GM04504 (cell line): ENCODE measurements around the gene MBD3.
"Not testable (repeated sequence)": the region's sequence is repeated elsewhere in the genome, so short reads cannot be mapped to it uniquely, and the experiment has no call there.

Experiments used
- DNase-seq: peaks from one replicate; pipeline ENCODE4 v3.0.0-alpha.2; 2012; ENCODE audit warnings: low read depth

The MBD3 gene, protein sequence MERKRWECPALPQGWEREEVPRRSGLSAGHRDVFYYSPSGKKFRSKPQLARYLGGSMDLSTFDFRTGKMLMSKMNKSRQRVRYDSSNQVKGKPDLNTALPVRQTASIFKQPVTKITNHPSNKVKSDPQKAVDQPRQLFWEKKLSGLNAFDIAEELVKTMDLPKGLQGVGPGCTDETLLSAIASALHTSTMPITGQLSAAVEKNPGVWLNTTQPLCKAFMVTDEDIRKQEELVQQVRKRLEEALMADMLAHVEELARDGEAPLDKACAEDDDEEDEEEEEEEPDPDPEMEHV

DNA sequence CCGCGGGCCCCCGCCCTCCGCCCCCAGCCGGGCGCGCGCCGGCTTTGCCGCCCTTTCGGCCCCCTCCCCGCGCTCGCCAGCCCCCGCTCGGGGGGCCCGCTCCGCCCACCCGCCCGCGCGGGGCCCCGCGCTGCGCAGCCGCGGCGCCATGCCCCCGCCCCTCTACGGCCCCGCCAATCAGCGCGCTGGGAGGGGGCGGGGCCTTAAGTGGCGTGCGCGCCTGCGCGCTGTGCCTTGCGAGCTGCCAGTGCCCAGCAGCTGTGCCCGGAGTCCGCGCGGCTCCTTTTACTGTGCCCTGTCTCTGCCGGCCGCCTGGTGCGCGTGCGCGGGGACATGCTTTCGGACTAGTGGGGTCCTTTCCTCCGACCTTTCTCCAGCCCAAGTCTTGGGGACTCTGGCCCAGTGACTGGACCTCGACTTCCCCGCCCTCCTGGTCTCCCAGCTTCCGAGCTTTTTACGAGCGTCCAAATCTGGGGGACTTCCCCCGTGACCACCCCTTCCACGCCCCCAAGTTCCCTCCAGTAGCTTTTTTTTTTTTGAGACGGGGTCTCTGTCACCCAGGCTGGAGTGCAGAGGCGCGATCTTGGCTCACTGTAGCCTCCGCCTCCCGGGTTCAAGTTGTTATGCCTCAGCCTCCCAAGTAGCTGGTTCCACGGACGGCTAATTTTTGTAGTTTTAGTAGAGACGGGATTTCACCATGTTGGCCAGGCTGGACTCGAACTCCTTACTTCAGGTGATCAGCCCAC is at the start of gene MBD3:
MBD3 (minus strand) TSS at position 111 of the 746 bp plus-strand sequence. CDS start 234 bp downstream, outside the sequence.
- DNase-seq: peak; percentile 85

DNA sequence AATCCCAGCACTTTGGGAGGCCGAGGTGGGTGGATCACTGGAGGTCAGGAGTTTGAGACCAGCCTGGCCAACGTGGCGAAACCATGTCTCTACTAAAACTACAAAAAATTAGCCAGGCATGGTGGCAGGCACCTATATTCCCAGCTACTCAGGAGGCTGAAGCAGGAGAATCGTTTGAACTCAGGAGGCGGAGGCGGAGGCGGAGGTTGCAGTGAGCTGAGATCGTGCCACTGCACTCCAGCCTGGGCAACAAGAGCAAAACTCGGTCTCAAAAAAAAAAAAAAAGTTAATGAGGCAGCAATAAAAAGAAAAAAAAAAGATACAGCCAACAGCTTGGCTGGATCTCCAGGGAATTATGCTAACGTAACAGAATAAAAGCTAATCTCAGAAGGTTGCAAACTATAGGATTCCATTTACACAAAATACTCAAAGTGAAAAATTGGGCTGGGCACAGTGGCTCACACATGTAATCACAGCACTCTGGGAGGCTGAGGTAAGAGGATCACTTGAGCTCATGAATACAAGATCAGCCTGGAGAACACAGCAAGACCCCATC is 48.3 kb upstream of the MBD3 start:
- DNase-seq: not testable (repeated sequence)

DNA sequence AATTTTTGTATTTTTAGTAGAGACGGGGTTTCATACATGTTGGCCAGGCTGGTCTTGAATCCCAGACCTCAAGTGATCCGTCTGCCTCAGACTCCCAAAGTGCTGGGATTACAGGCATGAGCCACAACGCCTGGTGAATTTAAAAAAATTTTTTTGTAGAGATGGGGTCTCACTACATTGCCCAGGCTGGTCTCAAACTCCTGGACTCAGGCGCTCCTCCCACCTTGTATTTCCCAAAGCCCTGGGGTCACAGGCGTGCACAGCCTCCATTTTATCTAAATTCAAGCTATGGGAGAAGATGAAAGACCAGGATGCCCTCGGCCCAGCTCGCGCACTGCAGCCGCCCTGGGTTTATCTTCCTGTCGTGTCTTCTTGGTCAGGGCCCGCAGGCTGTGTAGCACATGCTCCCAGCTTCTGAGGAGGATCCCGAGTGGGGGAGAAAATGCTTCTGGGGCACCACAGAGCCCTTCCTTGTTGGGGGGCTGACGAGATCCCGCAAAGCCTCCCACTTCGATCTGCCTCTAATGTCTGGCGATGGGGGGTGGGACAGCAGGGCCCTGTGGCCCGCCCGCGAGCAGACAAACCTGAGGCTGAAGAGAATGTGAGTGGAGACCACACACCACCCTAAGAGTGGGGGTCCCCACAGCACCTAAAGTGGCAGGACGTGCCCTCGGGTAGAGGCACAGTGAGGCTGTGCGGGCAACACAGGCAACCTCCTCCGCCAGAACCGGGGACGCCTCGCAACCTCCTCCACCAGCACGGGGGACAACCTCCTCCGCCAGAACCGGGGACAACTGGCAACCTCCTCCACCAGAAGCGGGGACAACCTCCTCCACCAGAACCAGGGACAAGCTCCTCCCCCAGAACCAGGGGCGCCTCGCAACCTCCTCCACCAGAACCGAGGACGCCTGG is 43.9 kb upstream of the MBD3 start:
- DNase-seq: no peak

DNA sequence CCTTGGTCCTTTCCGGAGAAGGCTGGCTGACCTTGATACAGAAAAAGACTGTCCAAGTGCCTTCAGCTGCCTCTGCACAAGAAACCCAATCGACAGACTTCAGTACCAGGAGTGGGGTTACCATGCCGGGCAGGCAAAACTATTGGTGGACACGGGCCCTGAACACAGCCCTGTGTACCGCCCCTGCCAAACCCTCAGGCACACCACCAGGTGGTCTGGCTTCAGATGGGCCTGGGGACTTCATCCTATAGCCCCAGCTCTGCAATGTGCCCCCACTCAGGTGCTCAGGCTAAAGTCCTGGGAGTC is 42.2 kb upstream of the MBD3 start:
- no peak for DNase-seq

DNA sequence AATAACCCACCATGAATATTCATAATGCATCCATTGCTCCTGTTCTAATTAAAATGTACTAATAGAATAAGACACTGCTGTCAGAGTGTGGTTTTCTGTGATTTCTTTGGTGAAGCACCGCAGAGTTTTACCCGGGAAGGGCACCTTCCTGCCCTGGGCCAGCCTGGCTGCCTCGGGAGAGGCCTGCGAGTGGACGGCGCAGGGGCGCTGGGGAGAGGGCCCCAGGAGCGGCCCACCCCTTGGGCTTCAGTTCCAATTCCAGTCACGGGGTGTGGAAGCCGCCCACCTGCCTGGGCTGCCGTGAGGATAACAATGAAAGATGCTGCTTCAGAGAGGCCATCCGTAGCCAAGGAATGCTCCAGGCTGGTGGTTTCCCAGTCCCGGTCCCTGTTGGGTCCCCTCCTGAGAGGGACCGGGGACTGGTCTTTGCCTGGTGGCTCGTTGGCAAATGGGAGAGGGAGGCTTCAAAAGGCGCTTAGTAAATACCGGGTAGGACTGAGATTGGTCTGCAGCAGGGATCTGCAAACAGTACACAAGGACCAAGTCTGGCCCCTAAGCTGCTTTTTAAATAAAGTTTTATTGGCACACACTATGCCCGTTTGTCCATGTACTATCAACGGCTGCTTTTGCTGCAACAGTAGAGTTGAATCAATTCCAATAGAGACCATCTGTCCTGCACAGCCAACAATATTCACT is 41.7 kb upstream of the MBD3 start:
- DNase-seq: no peak

DNA sequence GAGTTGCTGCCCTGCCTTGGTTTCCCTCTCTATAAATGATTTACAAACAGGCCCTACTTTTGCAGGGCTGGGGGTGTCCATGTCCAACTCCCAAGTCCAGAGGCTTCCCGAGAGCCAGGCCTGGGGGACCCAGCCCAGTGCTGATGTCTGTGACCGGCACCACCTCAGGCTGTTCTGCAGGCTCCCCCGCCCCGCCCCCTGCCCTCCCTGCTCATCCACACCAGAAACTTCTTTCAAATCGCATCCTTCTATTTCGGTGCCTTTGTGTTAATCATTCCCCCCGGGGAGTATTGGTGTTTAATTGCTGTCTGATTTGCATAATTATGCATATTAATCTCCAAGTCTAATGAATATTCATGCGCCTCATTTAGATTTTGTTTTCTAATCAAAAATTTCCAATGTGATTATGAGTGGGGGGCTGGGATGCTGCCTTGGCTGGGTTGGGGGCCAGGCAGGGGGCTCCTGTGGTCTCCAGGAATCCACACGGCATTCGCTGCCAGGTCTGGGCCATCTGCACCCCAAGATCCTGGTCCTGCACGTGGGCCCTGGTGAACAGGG is 40.7 kb upstream of the MBD3 start:
- no peak for DNase-seq

DNA sequence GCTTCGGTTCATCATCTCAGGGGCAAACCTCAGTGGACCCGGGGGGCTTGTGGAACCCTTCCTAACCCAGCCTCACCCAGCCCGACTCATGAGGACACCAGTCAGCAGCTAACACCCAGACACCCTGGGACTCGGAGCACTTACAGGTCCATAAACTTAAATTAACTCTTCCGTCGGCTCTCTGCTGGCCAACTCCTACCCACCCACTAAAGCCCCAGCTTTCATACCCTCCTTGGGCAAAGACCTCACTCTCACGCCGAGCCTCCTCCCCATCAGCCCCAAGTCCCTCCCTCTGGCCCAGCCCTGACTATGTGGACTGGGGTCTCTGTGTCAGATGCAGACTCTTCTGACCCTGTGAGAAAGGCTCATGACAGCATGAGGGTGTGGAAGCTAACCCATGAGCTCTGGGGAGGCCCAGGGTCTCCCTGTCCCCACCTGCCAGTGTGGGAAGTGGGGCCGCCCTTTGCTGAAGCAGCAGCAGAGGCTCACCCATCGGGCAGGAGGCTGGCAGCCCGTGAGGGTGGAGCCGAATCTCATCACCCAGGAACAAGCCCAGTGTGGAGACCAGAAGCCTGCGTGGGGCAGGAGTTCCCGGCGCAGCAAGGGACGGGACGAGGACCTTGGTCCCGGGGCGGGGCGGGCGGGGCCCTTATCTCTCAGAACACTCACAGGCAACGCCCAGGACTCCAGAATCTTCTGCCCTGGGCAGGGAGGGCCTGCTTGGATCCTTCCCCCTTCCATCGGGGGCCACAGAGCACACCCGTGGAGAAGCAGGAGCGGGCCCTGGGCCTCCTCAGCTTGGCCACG is 40.0 kb upstream of the MBD3 start:
- DNase-seq: no peak

DNA sequence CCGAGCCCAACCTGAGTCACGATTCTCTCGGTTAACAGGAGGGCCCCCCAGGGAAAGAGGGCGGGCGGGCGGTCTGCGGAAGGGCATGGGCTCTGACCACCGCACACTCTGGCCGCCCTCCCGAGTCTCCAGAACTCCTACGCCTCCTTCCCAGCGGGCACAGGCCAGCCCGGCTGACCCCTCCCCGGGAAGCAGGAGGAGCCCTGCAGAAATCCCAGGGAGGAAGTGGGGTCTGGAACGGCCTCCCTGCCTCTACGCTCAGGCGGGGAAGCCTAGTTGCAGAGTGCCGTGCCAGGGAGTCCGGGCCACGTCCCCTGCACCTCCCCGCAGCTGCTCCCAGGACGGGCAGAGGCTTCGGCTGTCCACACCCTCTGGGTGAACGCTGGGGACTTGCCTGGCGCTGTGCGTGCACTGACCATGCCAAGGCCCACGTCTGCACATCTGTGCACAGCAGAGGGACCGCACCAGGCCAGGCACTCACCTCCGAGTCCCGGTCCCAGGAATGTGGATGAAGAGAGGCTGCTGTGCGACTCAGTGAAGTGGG is 39.0 kb upstream of the MBD3 start:
- no peak for DNase-seq

DNA sequence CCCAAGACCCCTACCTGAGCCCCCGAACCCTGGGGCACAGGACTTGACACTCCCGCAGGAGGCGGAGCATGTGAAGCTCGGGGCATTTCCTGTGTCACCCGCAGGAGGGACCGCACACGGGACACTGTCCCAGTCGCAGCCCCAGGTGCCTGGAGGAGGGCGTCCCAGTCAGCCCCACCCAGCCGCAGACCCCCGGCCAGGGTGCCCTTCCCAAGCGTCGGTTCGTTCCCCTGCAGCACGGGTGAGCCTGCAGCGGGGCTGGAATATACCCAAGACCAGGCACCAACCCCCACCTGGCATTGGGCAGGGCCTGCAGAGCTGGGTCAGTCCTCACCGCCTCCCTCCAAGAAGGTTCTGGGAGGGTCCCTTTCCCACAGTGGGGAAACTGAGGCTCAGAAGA is 38.1 kb upstream of the MBD3 start:
- no peak for DNase-seq

DNA sequence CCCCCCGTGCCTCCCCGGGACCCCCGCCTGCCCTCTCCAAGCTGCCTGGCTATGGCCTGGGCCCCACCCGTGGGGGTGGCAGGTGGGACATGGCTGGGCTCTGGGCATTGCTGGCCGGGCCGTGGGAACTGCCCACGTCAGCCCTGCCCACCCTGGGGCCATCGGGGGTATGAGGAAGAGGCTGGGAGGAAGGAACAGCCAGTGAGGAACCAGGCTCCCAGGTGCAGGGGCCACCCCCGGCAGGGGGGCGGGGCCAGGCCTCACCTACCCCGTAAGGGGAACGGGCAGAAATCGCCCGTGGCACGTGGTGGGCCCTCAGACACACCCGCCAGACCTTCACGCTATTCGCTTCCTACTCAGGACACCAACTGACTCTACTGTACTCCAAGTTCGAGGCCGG is 37.3 kb upstream of the MBD3 start:
- DNase-seq: no peak

DNA sequence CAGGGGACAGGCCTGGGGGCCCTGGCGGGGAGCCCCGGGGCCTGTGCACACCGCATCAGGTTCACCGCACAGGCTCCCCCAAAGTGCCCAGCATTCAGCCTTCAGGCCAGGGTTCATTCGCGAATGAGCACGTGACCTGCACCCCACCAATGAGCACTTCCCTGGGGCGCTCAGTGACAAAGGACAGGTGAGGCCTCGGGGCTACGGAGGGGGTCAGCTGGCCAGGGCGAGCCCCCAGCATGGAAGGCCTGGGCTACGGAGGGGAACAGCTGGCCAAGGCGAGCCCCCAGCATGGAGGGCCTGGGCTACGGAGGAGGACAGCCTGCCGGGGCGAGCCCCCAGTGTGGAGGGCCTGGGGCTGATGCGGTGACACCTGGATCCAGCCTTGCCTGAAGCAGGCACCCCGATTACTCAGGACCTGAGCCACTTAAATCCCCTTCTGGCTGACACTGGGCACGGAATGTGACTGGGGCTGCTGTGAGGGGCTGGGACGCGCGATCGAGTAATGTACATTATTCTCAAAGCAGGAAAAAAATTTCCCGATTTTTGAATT is 36.7 kb upstream of the MBD3 start:
- DNase-seq: no peak

DNA sequence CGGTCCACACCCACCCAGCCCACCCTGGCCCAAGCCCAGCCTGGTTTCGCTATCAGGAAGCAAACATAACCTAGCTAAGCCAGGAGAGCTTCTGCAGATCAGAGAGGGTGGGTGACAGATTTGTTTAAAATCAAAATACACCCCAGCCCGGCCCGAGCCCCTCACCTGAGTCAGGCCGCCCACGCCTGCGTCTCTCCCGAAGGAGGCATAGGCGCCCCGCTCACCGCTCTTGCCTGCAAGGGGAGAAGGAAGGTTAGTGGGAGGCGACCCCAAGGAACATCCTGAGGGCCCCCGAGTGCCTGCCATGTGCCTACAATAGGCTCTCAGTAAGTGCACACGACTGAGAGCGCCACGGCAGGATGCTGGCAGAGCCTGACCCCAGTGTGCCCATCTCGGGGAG is 34.5 kb upstream of the MBD3 start:
- no peak for DNase-seq

DNA sequence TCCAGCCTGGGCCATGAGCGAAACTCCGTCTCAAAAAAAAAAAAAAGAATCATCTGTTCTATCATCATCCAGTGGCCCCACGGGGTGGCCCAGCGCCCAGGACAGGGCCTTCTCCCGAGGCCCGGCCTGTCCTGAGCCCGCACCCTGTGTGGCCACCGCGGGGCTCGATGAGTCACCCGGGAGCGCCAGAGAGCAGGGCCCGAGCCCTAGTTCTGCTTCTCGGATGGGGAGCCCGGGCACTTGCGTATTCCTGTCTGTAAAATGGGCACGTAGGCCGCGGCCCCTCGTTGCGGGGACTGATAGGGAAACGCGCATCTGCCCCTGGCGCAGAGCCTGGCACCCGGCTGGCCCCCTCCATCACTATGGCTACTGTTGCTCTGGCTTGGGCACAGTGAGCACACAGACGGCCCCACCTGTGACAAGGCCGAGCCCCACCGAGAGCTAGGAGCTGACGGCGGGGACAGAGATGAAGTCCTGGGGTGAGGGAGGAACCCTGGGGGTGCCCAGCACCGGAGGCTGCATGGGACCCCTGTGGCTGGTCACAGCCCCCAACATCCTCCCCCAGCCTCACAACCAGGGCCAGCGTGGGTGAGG is 33.8 kb upstream of the MBD3 start:
- DNase-seq: no peak

DNA sequence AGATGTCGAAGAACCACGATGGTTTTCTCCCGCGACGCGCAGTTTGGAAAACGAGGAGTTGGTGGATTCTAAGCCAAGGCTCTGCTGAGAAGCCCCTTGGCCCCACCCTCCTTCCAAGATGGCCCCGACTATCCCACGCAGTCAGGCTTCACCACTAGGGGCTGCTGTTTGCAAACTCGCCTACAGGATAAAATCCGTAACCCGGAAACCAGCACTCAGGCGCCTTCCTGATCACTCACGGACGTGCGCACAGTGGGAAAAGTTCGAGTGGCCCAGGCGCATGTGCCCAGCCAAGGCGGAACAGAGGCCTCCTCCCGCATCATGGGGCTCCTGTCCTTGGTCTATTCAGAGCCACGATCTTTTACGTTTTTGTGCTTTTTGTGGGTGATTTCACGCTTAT is 31.8 kb upstream of the MBD3 start:
- DNase-seq: no peak

DNA sequence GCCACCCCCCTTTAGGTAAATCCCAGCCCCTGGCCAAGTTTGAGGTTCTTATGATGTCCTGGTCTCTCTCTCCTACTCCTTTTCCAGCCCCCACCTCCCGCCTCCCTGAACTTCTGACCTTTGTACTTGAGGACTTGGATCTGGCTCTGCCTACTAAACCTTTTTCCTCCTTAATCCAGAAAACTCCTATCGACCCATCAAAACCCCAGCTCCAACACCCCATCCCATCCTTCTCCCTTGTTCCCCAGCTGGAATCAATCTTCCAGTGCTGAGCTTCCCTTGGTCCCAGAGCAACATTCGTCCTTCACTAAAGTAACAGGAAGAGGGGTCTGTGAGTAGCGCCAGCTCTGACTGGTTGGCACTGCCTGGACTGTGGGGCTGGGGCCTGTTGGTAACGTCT is 29.9 kb upstream of the MBD3 start:
- no peak for DNase-seq

DNA sequence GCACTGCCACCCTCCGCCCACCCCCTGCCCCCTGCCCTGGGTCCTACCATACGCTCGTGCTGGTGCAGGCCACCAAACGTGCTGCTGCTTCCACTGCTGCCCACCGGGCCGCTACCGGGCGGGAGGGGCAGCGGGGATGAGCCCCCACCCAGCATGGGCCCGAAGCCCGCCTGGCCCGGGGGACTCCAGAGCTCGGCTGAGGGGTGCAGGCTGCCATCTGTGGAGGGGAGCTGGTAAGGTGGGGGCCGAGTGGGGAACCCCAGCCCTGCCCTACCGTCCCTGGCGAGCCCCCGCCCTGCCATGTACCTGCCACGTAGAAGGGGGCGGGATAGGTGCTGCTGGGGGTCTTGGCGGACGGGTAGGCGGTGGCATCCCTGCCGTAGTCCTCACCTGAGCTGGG is 29.3 kb upstream of the MBD3 start:
- DNase-seq: no peak

DNA sequence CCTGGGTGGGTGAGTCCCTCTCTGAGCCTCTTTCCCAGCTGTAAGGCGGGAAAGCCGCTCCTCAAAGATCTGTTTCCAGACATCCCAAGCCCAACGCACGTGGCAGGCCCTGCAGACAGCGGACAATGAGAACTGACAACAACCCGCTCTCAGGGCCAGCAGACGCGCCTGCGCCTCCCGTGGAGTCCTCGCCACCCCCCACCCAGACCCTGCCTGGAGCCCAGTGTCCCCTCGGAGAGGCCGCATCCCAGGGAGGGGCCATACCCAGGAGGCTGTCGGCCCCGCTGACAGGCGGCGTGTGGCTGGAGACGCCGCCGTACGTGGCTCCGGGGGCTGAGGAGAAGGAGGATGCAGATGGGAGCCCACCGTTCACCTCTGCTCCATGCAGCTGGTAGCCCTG is 28.9 kb upstream of the MBD3 start:
- DNase-seq: no peak

DNA sequence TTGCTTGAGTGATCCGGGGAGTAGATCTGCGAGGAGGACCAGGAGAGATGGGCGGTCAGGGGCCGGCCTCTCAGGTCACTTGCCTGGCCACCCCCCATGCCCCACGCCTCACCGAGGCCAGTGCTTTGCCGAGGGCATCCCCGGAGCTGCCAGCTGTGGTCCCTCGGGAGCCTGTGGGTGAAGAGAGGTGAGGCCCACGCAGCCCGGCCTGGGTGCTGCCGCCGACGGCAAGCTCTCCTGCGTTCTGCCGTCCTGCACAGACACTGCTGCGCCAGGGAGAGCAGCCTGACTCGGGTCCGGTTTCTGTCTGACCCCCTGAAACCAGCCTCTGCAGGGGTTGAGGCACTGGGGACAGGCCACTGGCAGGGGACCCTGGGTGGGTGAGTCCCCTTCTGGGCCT is 28.4 kb upstream of the MBD3 start:
- no peak for DNase-seq

DNA sequence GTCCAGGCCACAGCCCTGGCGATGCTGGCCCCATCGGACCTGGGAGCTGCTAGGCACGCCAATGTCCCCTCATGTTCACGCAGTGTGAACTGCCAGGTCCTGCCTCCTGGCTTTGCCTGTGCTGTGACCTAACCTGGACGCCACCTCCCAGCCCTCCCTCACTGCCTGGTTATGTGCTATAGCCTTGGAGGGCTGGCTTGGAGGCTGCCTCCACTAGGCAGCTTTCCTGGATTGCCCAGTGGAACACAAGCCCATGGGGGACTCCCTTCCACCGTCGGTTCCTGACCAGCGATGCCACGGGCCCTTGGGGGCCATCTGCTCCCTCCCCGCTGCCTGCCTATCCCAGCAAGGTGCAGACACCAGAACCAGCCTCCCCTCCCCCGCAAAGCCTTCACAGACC is 27.8 kb upstream of the MBD3 start:
- DNase-seq: no peak

DNA sequence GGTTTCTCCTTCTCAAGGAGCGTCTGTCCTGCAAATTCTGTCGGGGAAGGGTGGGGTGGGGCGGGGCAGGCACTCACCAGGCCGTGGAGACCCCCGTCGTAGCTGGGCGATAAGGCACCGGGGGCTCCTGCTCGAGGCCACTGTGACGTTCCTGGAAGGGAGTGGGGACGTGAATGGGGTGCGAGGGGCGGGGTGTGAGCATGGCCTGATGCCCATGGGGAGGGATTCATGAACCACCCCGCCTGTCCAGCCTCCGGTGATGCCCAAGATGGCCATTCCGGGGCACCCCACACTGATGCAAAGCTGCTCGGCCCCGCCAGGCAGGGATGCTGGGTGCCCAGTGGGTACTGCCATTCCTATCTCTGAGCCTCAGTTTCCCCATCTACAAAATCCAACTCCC is 27.0 kb upstream of the MBD3 start:
- DNase-seq: no peak
